HG03280 (cell line): Measurements from ENCODE around the gene CCN6.
"Not testable (repeated sequence)": the region's sequence is repeated elsewhere in the genome, so short reads cannot be mapped to it uniquely, and the experiment has no call there.

Experiments used
- ATAC-seq: cut with Tn5 transposase; IDR thresholded peaks from one replicate; pipeline ENCODE4 v1.9.1; 2021; ENCODE audit warnings: mild to moderate bottlenecking, moderate library complexity; ENCODE audit not compliant: unreplicated experiment

The CCN6 gene

DNA sequence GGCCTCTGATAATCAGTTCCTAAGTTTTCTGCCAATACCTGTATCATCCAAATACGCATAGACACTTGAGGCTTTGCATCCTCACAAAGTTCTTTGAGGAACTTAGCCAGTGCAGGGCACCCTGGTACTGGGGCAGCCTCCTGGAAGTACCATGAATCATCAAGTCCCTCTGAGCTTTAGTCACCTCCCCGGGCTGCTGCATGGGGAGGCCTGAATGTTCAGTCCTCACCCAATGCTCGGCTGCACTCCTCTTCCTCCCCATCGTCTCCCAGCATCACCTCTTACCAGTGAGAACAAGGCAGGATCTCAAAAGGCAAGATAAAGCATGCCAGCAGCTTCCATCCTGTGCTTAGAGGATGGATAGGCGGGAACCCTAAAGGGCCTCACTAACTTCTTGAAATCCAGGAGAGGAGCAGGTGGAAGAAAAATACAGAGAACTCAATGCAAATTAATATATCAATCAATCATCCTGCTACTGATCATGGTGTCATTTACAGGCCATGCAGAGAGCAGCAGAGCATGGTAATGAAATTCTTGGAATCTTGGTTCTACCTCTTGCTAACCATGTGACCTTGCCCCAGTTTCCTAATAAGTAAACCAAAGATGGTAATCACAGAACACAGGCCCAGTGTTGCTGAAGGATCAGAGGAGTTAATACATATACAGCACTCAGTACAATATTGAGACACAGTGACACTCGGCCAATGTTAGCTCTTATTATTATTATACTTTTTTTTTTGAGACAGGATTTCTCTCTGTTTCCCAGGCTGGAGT lies 4.7 kb upstream of the CCN6 start:
- ATAC-seq, result no peak

DNA sequence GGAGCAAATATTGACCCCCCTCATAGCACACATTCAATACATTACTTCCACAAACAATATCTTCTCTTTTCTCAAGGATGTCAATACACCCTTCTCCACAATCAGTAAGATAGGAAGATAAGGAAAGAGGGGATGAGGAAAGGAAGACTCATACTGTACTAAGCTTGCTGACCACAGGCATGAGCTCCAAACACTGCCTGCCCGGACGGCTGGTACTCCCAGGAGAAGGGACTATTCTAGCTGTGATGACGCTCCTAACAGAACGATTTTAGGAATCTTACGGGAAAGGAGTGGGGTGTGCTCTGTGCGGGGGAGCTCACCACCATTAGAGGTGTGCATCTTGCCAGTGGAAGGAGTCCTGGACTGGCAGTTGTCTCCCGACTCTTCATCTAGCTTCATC lies 3.9 kb upstream of the CCN6 start:
- no peak for ATAC-seq

DNA sequence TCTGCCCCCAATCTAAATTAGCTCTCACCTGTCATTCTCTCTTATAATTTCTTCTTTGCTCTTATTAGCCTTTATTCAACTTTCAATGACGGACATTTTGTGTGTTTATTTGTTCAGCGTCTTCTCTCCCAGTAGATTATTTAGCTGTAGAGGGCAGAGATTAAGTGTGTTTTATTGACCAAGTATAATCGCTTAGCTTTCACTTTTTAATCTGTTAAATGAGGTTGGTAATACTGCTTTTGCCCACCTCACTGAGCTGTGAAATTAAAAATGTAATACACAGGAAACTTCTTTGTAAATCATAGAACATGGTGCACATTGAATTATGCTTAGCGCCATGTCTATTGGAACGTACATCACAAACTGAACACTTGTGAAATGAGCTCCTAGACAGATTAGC lies 3.5 kb upstream of the CCN6 start:
- no peak for ATAC-seq

DNA sequence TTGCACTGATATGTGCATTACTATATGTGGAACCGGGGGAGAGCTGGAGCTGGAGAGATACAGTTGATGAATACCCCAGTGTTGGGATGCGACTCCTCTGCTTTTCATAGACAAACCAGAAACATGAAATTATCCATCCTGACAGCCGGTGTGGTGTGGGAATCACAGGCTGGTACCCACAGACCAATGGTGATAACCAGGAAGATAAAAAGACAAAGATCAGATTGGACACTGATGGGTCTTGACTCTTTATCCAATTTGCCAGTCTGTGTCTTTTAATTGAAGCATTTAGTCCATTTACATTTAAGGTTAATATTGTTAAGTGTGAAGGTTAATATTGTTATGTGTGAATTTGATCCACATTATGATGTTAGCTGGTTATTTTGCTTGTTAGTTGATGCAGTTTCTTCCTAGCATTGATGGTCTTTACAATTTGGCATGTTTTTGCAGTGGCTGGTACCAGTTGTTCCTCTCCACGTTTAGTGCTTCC lies 2.6 kb upstream of the CCN6 start:
- not testable (repeated sequence) for ATAC-seq

DNA sequence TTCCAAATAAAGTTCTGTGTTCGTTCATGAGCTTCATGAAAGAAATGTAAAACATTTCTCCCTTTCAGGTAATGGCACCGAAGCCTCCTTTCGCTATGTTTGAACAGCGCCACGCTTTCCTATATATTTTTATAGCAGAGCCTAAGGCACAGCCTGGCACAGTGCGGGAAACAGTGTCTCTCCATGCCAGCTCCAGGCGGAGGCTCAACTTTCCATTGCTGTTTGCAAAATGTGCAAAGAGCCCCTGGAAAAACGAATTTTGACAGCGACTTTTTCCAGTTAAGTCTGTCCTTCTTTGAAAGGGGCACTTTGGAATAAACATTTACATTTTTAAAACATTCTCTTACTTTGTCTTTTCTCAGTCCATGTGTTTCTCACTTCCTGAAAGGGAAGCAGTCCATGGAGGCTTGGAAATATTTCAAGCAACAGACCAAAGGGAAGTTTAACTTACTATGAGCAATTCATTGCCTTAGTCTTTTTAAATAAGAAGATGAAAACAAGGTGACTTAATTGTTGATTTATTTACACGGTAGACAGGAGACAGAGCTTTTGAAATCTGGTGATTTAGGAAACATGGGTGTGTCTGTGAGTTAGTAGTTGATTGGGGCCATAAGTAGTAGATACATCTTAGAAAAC lies 769 bp downstream of the CCN6 start:
- no peak for ATAC-seq

DNA sequence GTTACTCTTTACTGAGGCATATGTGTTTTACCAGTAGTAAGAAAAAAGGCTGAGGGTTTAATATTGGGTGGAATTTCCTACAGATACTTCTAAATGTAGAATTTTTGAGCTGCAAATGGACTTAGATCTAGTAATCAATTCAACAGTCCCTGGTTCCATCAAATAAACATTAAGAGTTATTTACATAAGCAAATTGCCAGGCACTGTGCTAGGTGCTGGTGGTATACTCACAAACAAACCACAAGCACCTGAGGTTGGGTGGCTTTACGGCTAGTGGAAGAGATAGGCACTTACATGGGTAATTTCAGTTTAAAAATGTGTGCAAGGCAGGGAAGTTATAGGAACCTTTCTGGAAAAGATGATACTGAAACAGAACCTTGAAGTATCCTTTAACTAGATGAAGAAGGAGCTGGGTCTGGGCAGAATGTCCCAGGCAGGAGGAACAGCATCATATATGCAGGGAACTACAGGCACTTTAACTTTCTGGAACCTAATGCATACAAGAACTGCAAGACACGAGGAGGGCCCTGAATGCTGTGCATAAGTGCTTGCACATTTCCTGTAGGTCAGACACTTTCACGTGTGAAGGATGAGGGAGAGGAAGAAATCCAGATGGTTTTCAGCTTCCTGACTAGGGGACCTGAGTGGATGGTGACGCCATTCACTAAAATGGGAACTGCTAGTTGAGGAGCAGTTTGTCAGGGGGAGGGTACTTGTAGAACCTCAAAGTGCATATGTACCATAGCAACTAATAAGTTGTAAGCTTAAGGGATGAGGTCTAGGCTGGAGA lies 4.5 kb downstream of the CCN6 start:
- ATAC-seq, result no peak

DNA sequence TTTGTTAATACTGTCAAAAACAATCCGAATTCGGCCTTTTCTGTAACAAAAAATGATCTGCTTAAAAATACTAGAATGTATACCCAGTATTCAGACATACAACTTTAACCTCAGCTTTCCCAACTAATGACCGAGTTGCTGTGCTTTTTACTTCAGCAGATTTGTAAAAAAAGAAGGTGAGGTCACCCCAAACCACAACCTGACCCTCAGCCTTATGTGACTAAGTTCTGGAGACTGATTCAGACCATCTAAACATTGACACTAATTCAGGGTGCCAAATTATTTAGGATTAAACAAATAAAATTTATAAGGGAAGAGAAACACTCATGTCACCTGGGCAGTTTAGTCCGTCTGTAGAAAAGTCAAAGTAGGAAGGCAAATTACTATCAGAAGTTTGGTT lies 7.7 kb downstream of the CCN6 start:
- no peak for ATAC-seq

DNA sequence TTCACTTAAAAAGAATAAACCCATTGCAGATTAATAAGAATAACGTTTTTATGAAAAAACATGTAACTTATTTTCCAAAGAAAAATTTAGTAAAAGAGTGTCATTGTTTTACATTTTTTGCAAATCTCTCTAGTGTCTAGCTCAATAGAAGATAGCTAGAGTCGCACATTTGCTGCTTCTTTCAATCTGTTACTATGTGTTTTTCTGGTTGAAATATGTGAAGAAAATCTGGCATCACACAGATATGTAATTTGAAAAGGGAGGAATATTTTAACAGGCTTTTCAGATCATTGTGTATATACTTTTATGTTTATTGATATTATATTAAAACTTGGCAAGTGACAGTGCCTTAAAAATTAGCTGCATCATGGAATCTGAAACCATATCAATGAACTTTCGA lies 9.1 kb downstream of the CCN6 start:
- no peak for ATAC-seq

DNA sequence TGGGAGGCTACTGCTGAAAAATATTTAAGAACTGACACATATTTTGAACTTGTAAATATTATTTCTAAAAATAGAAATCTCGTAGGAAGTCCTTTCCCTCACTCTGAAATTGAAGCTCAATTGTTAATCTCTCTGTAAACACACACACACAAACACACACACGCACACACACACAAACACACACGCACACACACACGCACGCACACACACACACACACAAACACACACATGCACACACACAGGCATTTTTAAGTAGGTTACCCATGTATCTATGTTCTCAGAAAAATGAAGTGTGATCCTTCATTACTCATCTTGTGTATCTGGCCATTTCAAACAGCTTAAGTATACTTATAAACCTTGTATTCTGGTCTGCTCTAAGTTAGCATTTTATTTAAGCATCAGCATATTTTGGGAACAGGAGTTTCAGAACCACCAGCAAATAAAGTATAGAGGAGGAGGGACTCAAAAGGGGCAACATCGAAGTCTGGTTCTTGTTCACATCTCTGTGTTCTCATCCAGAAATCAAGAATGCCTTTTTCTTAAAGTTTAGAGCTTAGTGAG lies 11.6 kb downstream of the CCN6 start:
- no peak for ATAC-seq

DNA sequence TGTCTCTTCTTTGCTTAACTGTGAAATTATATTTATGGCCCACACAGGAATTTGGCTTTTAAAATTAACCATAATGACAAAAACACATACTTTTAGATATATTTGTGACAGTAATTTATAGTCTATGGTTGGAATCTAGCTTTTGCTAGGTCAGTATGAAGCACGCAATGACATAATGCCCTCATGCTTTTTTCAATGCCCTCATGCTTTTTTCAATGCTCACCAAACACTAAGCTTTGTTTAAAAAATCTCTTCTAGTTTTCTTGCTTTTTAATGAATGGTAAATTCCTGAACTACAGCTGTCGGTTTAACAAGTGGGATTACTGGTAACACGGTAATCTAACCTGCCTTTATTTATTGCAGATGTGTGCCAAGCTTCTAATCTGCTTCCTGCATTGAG lies 12.7 kb downstream of the CCN6 start:
- ATAC-seq, result no peak

DNA sequence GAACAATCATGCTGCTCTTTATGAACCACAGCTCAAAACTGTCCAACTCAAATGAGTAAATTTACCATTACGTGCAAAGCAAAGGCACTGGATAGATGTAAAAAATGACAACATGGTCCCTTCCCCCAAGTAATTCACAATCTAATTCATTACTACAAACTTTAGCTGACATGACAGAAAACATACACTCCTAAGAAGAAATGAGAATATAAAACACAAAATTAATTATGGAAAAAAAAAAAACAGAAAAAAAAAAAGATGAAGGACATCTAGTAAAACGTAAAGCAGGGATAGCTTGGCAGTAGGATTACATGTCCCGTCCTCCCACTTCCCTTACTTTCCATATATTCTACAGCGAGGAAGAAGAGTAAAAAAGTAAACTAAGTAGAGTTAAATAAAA lies 27.7 kb downstream of the CCN6 start:
- ATAC-seq, result no peak

DNA sequence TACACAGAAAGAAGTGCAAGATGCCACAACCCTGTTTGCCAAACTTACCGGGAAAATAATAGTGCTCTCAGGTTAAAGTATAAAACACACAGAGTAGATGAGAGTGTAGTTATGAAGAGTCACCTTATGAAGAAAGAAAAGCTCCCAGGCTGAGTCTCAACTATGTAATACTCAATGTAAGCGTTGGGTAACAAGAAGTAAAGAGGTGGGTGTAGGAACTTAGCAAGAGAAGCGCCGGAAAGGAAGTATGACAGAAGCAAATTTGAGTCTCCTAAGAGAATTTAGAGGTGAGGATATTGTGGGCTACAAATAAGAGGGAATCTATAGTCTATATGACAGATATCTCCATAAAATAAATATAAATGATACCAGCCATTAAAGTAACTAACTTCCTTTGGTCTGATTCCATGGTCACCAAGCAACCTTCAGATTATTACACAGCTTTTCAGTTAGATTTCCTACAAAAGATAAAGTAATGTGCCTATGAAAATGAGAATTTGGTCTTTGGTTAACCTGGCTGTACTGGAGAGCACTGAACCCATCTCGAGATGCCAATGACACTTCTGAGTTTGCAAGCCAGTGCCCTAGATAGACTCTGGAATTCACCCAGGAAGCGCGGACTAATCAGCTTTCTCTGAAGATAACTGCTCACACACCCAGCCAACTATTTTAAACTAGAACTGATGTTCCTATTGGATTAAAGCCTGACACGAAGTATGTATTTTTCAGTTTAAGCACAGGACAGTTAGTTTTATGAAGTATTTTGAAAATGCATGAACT lies 31.6 kb downstream of the CCN6 start:
- no peak for ATAC-seq

DNA sequence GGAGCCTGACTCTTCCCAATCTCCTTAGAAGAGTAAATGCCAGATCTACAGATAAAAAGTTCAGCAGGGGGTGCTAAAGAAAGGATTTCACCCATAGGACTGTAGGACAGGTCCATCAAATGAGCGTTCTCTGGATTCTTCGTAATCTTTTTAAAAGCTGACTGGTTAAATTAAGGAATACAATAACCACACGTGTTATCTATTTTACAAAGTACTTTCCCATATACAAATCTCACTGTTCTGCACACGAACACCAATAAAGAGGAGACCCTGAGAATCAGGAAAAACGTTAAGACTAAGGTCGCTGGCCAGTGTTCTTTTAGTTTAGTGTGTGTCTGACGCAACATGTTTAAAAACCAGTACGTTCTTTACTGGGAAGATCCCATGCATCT lies 32.8 kb downstream of the CCN6 start:
- ATAC-seq, result peak; percentile 17

DNA sequence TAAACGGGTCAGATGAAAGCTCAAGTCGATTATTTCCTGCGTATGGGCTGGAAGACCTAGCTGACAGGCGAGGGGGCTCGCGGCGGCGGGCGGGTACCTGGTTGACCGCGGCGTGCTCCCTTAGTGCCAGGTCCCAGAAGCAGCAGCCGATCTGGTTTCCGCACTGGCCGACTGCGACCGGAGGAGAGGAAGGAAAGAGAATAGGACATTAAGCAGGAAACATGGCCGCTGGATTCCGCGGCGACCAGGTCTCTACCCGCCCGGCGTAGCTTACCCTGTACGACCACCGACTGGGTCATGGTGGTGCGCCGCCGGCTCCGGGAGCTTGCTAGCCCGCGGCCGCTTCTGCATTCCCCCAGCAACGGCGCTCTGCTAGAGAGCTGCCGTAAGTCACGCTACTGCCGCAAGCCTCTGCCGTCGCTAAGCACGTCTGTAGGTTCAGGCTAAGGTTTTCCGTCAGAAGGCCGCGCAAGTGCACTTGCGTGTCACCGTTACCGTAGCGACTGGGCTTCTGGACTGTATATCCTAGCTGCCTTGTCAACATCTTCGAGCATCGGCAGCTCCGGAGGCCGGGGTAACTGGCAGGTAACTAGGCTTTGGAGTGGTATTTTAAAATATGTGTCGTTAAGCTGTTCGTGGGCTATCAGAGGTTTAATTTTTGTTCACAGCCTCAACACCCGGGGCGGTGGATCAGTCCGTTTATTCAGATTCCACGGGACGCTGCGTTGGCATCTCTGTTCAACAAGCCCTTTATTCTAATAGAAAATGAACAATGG lies 33.4 kb downstream of the CCN6 start, which contains the start of the genes FAM229B and TUBE1:
Gene FAM229B (plus strand): TSS at position 456 of the 776 bp plus-strand sequence. CDS start 11,693 bp downstream, outside the sequence.
Gene TUBE1 (minus strand): TSS at position 347 of the 776 bp plus-strand sequence. CDS start 48 bp downstream, at position 299.
- ATAC-seq, result peak; percentile 97

DNA sequence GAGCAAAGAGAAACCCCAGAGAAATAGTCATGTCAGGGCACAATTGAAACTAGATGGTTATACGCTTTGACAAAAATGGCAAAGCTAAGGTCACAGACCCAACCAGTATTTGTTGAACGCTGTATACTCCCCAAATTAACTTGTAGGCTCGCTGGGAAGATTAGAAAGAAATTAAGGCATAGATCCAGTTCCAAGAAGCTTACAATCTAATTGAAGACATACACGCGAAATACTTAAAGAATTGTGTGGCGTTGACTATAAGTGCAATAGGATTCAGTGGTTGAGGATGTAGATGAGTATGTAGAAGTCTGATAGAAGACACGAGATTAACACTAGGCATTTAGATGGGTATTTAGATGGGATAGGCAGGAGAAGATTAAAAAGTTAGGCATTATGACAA lies 34.0 kb downstream of the CCN6 start:
- ATAC-seq, result no peak

DNA sequence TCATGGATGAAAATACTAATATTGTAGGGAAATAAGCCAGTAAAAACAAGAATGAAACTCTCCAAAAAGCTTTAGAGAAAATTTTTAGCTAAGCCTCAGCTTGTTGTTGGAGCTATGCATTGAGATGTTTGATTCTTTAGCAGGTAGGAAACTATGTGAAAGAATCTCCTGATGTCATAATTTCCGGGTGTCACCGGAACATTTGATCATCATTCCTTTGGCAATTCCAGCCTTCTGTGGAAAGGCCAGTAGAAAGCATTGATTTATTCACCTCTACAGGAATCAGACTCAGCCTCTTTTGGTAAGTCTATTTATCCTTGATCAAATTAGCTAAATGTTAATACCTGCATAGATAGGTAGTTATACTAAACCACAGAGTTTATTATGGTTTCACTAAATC lies 43.0 kb downstream of the CCN6 start:
- ATAC-seq, result no peak

DNA sequence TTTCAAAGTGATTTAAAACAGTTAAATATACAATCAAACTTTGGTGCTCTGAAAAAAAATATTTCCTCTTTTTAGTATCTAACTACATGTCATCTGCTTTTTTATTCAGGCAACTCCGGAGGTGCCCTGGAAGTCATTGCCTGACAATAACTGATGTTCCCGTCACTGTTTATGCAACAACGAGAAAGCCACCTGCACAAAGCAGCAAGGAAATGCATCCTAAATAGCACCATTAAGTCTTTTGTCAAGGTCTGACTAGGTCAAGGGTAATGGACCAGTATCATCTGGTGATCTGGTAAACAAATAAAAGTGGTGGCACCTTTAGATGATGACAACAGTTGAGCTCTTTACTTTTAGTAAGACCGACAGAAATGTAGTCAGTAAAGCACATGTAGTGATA lies 46.7 kb downstream of the CCN6 start:
- no peak for ATAC-seq

DNA sequence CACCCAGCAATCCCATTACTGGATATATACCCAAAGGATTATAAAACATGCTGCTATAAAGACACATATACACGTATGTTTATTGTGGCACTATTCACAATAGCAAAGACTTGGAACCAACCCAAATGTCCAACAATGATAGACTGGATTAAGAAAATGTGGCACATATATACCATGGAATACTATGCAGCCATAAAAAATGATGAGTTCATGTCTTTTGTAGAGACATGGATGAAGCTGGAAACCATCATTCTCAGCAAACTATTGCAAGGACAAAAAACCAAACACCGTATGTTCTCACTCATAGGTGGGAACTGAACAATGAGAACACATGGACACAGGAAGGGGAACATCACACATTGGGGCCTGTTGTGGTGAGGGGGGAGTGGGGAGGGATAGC lies 52.1 kb downstream of the CCN6 start:
- ATAC-seq, result not testable (repeated sequence)

DNA sequence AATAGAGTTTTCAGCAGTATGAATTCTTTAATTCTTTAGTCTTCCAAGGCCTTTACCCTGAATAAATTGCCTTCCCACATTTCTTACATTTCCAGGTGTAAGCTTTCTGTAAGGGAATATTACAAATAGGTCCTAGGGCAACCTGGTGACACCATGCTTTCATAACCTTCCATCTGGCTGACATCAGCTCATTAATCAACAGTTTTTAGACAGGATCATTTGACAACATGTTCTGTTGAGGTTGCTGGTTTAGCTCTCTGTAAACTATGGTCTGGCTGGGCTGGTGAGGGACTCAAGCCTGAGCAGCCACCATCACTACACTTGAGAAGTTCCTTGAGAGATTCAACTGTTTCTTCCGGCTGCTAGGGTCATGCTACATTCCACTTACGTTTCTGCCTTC lies 52.7 kb downstream of the CCN6 start:
- ATAC-seq, result no peak

DNA sequence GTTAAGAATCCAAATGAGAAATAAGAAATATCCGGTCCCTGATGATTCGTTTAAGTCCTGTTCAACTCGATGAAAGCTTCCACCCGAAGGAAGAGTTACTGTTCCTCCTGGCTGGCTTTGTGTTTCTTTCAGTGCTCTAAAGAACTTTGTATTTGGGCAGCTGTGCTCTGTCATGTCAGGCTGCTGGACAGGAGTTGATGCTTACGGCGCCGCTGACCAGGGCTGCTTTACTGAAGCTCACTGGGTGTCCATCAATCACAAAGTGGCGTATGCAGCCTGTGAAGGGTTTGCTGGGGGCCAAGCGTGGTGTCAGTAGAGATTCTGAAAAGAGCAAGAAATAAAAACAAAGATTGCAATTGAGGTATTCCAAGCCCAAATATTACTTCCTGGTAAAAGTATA lies 55.4 kb downstream of the CCN6 start:
- no peak for ATAC-seq
